Measurements from ENCODE around the gene TMEM202.

GRCh38 chr15:72353266-72353665, 44.8 kb upstream of the TMEM202 start:
- TF ChIP-seq TSHZ2 (CRISPR knock-in tag; IDR thresholded peaks at IDR 0.05) (no peak), ARNTL (CRISPR knock-in tag; IDR thresholded peaks at IDR 0.05; ENCODE audit: borderline replicate concordance, low read depth) (no peak), POU6F1 (CRISPR knock-in tag; IDR thresholded peaks at IDR 0.05; ENCODE audit: borderline replicate concordance, low read depth) (no peak), ZNF8 (CRISPR knock-in tag; IDR thresholded peaks at IDR 0.05) (no peak), CREB5 (CRISPR knock-in tag; IDR thresholded peaks at IDR 0.05; ENCODE audit: low read depth) (no peak)

Measured in SK-N-SH treated with all-trans-retinoic acid at 6 μM for 48 hours (cell line).